HEK293 (cell line): Measurements from ENCODE around the gene KCNJ1.

Experiments
- CTCF ChIA-PET: fragments of 350-600 bp; formaldehyde crosslinking; extraction: SDS; loops from one replicate; lab custom pipeline; 2021; ENCODE audit warnings: antibody characterized with exemption; lab: Yijun Ruan, JAX
- POLR2A ChIA-PET: fragments of 300-600 bp; formaldehyde crosslinking; extraction: SDS; loops from one replicate; lab custom pipeline; 2020; ENCODE audit warnings: antibody characterized with exemption, inconsistent platforms; lab: Yijun Ruan, JAX
- H3K27ac ChIP-seq: fragments of 200-500 bp; sonication (Bioruptor generic); 2 replicates; pipeline ENCODE4 v1.5.1; 2014; ENCODE audit warnings: low read depth, low read length, control low read depth, inconsistent platforms; ENCODE audit errors: extremely low read depth
- H3K36me3 ChIP-seq, 2 experiments: fragments of 200-500 bp in 1 of 2; sonication (Bioruptor generic) in 1 of 2; 1 replicate in 1 of 2; 2 replicates in 1 of 2; pipeline ENCODE4 v1.5.1; 2014 to 2017; ENCODE audit warnings: inconsistent platforms in 2 of 2, low read length in 2 of 2; ENCODE audit not compliant: control insufficient read depth in 2 of 2, insufficient read depth in 1 of 2
- H3K4me1 ChIP-seq: fragments of 200-500 bp; sonication (Bioruptor generic); 2 replicates; pipeline ENCODE4 v1.5.1; 2014; ENCODE audit warnings: mild to moderate bottlenecking, low read length, inconsistent platforms; ENCODE audit not compliant: control insufficient read depth, insufficient read depth
- H3K4me3 ChIP-seq: 2 replicates; pipeline ENCODE4 v1.5.1; 2011; ENCODE audit warnings: low read depth, mild to moderate bottlenecking, control low read depth, low read length, moderate library complexity
- H3K9me3 ChIP-seq: fragments of 200-500 bp; sonication (Bioruptor generic); 2 replicates; pipeline ENCODE4 v1.5.1; 2014; ENCODE audit warnings: low read depth, low read length, inconsistent platforms; ENCODE audit not compliant: control insufficient read depth, insufficient read depth
- KLF16 ChIP-seq: fragments of 450-650 bp; formaldehyde crosslinking; IDR thresholded peaks from 2 replicates; pipeline ENCODE4 v1.5.1; 2017; ENCODE audit warnings: missing biosample characterization, missing genetic modification characterization
- KLF7 ChIP-seq: fragments of 450-650 bp; formaldehyde crosslinking; IDR thresholded peaks from 2 replicates; pipeline ENCODE4 v1.5.1; 2016; ENCODE audit warnings: missing biosample characterization, missing genetic modification characterization, borderline replicate concordance
- PRDM1 ChIP-seq: fragments of 450-650 bp; formaldehyde crosslinking; IDR thresholded peaks from 2 replicates; pipeline ENCODE4; 2016; ENCODE audit warnings: missing biosample characterization, missing genetic modification characterization
- ZNF146 ChIP-seq: fragments of 450-650 bp; formaldehyde crosslinking; IDR thresholded peaks from 2 replicates; pipeline ENCODE4 v1.5.1; 2016; ENCODE audit warnings: missing biosample characterization, missing genetic modification characterization
- ZNF350 ChIP-seq: fragments of 450-650 bp; formaldehyde crosslinking; IDR thresholded peaks from 2 replicates; pipeline ENCODE4 v1.5.0; 2017; ENCODE audit warnings: missing biosample characterization, mild to moderate bottlenecking, missing genetic modification characterization
- ZNF354C ChIP-seq: fragments of 450-650 bp; formaldehyde crosslinking; IDR thresholded peaks from 2 replicates; pipeline ENCODE4 v1.5.1; 2016; ENCODE audit warnings: missing biosample characterization, missing genetic modification characterization, low read depth, borderline replicate concordance
- ZNF394 ChIP-seq: fragments of 450-650 bp; formaldehyde crosslinking; IDR thresholded peaks from 2 replicates; pipeline ENCODE4 v1.5.1; 2016; ENCODE audit warnings: missing biosample characterization, missing genetic modification characterization, mild to moderate bottlenecking, moderate library complexity, borderline replicate concordance
- ZNF473 ChIP-seq: fragments of 450-650 bp; formaldehyde crosslinking; IDR thresholded peaks from 2 replicates; pipeline ENCODE4 v1.5.1; 2017; ENCODE audit warnings: missing biosample characterization, missing genetic modification characterization
- ZNF48 ChIP-seq: fragments of 450-650 bp; formaldehyde crosslinking; IDR thresholded peaks from 2 replicates; pipeline ENCODE4 v1.5.1; 2016; ENCODE audit warnings: missing biosample characterization, missing genetic modification characterization
- ZNF510 ChIP-seq: fragments of 450-650 bp; formaldehyde crosslinking; IDR thresholded peaks from 2 replicates; pipeline ENCODE4 v1.5.1; 2018; ENCODE audit warnings: mild to moderate bottlenecking, missing genetic modification characterization, missing biosample characterization; ENCODE audit not compliant: insufficient replicate concordance
- ZNF624 ChIP-seq: fragments of 450-650 bp; formaldehyde crosslinking; IDR thresholded peaks from 2 replicates; pipeline ENCODE4 v1.5.1; 2017; ENCODE audit warnings: missing biosample characterization, missing genetic modification characterization
- ZNF654 ChIP-seq: fragments of 450-650 bp; formaldehyde crosslinking; IDR thresholded peaks from 2 replicates; pipeline ENCODE4 v1.5.1; 2016; ENCODE audit warnings: low read depth, missing biosample characterization, missing genetic modification characterization
- ZNF777 ChIP-seq: fragments of 450-650 bp; formaldehyde crosslinking; IDR thresholded peaks from 2 replicates; pipeline ENCODE4 v1.5.1; 2017; ENCODE audit warnings: missing biosample characterization, missing genetic modification characterization, borderline replicate concordance
- ZNF792 ChIP-seq: fragments of 450-650 bp; formaldehyde crosslinking; IDR thresholded peaks from 2 replicates; pipeline ENCODE4 v1.5.1; 2016; ENCODE audit warnings: missing biosample characterization, missing genetic modification characterization
- TF ChIP-seq, protein P1 (sequence below): fragments of 450-650 bp; formaldehyde crosslinking; IDR thresholded peaks from 2 replicates; pipeline ENCODE4 v1.5.1; 2016; ENCODE audit warnings: missing biosample characterization, missing genetic modification characterization
- TF ChIP-seq, protein P2 (sequence below): fragments of 450-650 bp; formaldehyde crosslinking; IDR thresholded peaks from 2 replicates; pipeline ENCODE4 v1.5.1; 2016; ENCODE audit warnings: missing biosample characterization, missing genetic modification characterization
- TF ChIP-seq, protein P3 (sequence below): fragments of 450-650 bp; formaldehyde crosslinking; IDR thresholded peaks from 2 replicates; pipeline ENCODE4 v1.5.1; 2016; ENCODE audit warnings: missing biosample characterization, missing genetic modification characterization
- TF ChIP-seq, protein P4 (sequence below): fragments of 450-650 bp; formaldehyde crosslinking; IDR thresholded peaks from 2 replicates; pipeline ENCODE4 v1.5.1; 2016; ENCODE audit warnings: missing biosample characterization, missing genetic modification characterization, low read depth

KCNJ1 gene

DNA sequence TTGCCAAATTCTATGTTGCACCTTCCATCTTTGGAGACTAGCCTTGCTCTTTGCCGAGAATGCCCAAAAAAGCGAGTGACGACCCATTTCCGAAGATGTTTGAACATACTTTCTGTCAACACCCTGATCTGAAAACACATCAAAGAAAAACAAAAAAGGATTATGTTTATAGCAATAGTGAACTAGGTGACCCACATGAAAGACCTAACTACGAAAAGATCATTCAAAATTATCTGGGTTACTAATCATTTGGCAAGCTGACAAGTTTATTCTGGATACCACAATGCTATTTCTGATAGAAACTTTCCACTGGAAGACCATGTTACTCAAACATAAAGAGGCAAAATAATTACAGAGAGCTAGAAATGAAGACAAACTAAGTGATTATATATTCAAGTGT lies 27.0 kb downstream of the KCNJ1 start:
- H3K36me3 ChIP-seq, result no peaks in the 10 kb centered on the region
- H3K4me3 ChIP-seq, result no peak overlapping the region
- POLR2A ChIA-PET, result no interaction called here
- no peak overlapping the region for H3K27ac ChIP-seq
- no peaks in the 10 kb centered on the region for H3K4me1 ChIP-seq
- CTCF ChIA-PET, result interaction anchor here (1.7 kb wide), 1 partner anchor 9 kb away, joined by 10 read pairs; no protein-coding TSS in a partner anchor
- H3K9me3 ChIP-seq, result no peaks in the 10 kb centered on the region
- TF ChIP-seq KLF7 (tag by site-specific recombination) (no peak), ZNF354C (tag by site-specific recombination) (no peak), ZNF510 (no peak), ZNF350 (tag by site-specific recombination) (no peak), ZNF146 (tag by site-specific recombination) (no peak), PRDM1 (tag by site-specific recombination) (no peak), ZNF777 (tag by site-specific recombination) (no peak), ZNF792 (no peak)
- TF ChIP-seq, protein P1, sequence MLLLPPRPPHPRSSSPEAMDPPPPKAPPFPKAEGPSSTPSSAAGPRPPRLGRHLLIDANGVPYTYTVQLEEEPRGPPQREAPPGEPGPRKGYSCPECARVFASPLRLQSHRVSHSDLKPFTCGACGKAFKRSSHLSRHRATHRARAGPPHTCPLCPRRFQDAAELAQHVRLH (tag by site-specific recombination), result no peak
- TF ChIP-seq, protein P2, sequence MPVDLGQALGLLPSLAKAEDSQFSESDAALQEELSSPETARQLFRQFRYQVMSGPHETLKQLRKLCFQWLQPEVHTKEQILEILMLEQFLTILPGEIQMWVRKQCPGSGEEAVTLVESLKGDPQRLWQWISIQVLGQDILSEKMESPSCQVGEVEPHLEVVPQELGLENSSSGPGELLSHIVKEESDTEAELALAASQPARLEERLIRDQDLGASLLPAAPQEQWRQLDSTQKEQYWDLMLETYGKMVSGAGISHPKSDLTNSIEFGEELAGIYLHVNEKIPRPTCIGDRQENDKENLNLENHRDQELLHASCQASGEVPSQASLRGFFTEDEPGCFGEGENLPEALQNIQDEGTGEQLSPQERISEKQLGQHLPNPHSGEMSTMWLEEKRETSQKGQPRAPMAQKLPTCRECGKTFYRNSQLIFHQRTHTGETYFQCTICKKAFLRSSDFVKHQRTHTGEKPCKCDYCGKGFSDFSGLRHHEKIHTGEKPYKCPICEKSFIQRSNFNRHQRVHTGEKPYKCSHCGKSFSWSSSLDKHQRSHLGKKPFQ (tag by site-specific recombination), result no peak
- TF ChIP-seq, protein P3, sequence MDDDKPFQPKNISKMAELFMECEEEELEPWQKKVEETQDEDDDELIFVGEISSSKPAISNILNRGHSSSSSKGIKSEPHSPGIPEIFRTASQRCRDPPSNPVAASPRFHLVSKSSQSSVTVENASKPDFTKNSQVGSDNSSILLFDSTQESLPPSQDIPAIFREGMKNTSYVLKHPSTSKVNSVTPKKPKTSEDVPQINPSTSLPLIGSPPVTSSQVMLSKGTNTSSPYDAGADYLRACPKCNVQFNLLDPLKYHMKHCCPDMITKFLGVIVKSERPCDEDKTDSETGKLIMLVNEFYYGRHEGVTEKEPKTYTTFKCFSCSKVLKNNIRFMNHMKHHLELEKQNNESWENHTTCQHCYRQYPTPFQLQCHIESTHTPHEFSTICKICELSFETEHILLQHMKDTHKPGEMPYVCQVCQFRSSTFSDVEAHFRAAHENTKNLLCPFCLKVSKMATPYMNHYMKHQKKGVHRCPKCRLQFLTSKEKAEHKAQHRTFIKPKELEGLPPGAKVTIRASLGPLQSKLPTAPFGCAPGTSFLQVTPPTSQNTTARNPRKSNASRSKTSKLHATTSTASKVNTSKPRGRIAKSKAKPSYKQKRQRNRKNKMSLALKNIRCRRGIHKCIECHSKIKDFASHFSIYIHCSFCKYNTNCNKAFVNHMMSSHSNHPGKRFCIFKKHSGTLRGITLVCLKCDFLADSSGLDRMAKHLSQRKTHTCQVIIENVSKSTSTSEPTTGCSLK, result no peak

DNA sequence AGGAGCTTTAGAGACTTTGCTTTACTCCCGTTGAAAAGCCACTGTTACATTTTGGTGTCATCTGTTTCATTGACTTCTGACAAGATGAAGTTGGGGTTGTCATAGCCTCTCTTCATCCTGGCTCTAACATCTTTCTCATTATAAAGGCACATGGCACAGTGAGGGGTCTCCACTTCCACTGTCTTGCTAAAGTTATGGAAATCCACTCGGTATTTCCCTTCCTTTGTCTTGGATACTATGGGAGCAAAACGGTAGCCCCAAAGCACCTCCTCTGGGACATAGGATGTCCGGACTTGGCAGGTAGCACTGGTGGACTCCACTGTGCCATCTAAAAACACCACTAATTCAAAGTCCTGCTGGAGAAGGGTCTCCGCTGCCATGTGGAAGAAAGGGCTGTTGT lies 28.0 kb downstream of the KCNJ1 start:
- CTCF ChIA-PET, result interaction anchor here (0.6 to 1.0 kb wide), 2 partner anchors 9 to 10 kb away, joined by 3 read pairs; no protein-coding TSS in a partner anchor
- Histone ChIP-seq H3K4me3 (no peak overlapping the region), H3K9me3 (no peaks in the 10 kb centered on the region), H3K36me3 (no peaks in the 10 kb centered on the region), H3K27ac (no peak overlapping the region), H3K4me1 (no peaks in the 10 kb centered on the region)
- TF ChIP-seq, protein P4, sequence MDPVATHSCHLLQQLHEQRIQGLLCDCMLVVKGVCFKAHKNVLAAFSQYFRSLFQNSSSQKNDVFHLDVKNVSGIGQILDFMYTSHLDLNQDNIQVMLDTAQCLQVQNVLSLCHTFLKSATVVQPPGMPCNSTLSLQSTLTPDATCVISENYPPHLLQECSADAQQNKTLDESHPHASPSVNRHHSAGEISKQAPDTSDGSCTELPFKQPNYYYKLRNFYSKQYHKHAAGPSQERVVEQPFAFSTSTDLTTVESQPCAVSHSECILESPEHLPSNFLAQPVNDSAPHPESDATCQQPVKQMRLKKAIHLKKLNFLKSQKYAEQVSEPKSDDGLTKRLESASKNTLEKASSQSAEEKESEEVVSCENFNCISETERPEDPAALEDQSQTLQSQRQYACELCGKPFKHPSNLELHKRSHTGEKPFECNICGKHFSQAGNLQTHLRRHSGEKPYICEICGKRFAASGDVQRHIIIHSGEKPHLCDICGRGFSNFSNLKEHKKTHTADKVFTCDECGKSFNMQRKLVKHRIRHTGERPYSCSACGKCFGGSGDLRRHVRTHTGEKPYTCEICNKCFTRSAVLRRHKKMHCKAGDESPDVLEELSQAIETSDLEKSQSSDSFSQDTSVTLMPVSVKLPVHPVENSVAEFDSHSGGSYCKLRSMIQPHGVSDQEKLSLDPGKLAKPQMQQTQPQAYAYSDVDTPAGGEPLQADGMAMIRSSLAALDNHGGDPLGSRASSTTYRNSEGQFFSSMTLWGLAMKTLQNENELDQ (tag by site-specific recombination), result no peak
- TF ChIP-seq ZNF624 (tag by site-specific recombination) (no peak), ZNF394 (tag by site-specific recombination) (no peak), ZNF48 (tag by site-specific recombination) (no peak), ZNF473 (tag by site-specific recombination) (no peak), KLF16 (tag by site-specific recombination) (no peak), ZNF654 (tag by site-specific recombination) (no peak)
- POLR2A ChIA-PET, result no interaction called here
